Gastrocnemius medialis (tissue), 4 donors: Measurements from ENCODE around the gene TKTL2. TPM values are rescaled to one million over a fixed set of nuclear protein-coding genes. Genes with fewer than 3 reads are reported as not detected.

ENCODE experiments used
- ATAC-seq, 2 donors: fragments of 150-250 bp; one replicate each; pipeline ENCODE4 v1.9.1; 2016
- DNase-seq, 2 donors: peaks; one replicate each; pipeline ENCODE4 v3.0.0-alpha.2; 2019
- H3K27ac ChIP-seq, 4 donors: fragments of 200-600 bp; sonication (generic); 1 replicate in 1 of 4; 2 replicates in 3 of 4; pipeline ENCODE4 v1.5.1; 2016 to 2018; ENCODE audit warnings: mild to moderate bottlenecking in 2 of 4, moderate library complexity in 1 of 4
- H3K27me3 ChIP-seq, 3 donors: fragments of 200-600 bp; sonication (generic) in 2 of 3; 1 replicate in 1 of 3; 2 replicates in 2 of 3; pipeline versions ENCODE4 v1.5.1 to v1.6.0; 2016 to 2019; ENCODE audit warnings: mild to moderate bottlenecking in 1 of 3, moderate library complexity in 1 of 3
- H3K36me3 ChIP-seq, 2 donors: fragments of 200-600 bp; sonication (generic) in 1 of 2; one replicate each; pipeline ENCODE4 v1.5.1; 2017 to 2018
- H3K4me1 ChIP-seq, 2 donors: fragments of 200-600 bp; sonication (generic) in 1 of 2; one replicate each; pipeline ENCODE4 v1.5.1; 2016 to 2017; ENCODE audit warnings: mild to moderate bottlenecking in 2 of 2
- H3K4me3 ChIP-seq, 4 donors: fragments of 200-600 bp; sonication (generic) in 3 of 4; 1 replicate in 1 of 4; 2 replicates in 3 of 4; pipeline ENCODE4 v1.5.1; 2016 to 2019; ENCODE audit warnings: mild to moderate bottlenecking in 2 of 4
- H3K9me3 ChIP-seq, 3 donors: fragments of 200-600 bp; sonication (generic) in 2 of 3; 1 replicate in 1 of 3; 2 replicates in 2 of 3; pipeline ENCODE4 v1.5.1; 2016 to 2019
- POLR2A ChIP-seq, 2 donors: fragments of 450-650 bp; IDR thresholded peaks; one replicate each; pipeline ENCODE4 v1.6.1; 2017; ENCODE audit warnings: antibody characterized with exemption in 2 of 2, mild to moderate bottlenecking in 2 of 2, moderate library complexity in 2 of 2
- in situ Hi-C, 4 donors: fragments of 200-750 bp; cut with MboI; loops; one replicate each; pipeline versions ENCODE4 v1.15.0 to v1.8.0; 2017; ENCODE audit warnings: low sequenced_read_pairs in 4 of 4
- intact Hi-C: fragments of 100-400 bp; cut with DNase I; formaldehyde crosslinking; loops from one replicate; pipeline ENCODE4 v1.15.1; 2023; ENCODE audit warnings: low total_unique reads
- total RNA-seq, 4 donors: library from RNA; depleted of rRNA; stranded (reverse); fragments of >200 nt; gene quantifications; one replicate each; pipeline versions ENCODE4 v1.1.0 to v1.2.3, GENCODE V29; 2016
- TF ChIP-seq, protein P1 (sequence below), 5 experiments: fragments of 450-650 bp in 3 of 5; fragments of 200-600 bp in 2 of 5; sonication (generic) in 2 of 5; IDR thresholded peaks in 4 of 5; conservative IDR thresholded peaks in 1 of 5; 1 replicate in 4 of 5; 2 replicates in 1 of 5; pipeline ENCODE4 v1.5.1; 2016 to 2019; ENCODE audit warnings: antibody characterized with exemption in 5 of 5, mild to moderate bottlenecking in 3 of 5, moderate library complexity in 3 of 5

The TKTL2 gene
- total RNA-seq, 4 donors from 2014 or later, result not detected

DNA sequence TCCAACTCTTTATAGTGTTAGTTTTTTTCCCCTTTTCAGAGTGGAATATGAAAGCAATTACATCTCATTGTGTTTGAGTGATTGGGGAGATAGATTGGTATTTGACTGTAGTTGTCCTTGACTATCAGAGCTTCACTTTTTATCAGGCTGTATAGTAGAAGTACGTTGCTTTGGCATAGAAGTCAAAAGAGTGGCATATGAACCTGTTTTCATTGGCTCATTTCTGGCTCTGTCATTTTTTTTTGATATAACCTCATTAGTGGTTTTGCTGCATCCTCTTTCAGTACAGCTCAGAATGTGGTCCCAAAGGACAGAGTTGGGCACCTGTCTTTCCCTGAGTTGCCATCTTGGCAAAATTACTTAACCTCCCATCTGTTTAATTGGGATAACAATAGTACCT is 22.3 kb upstream of the TKTL2 start:
- intact Hi-C loops, result no loop called here
- in situ Hi-C loops, result loop anchor here in 1 of 4 donors (25.0 kb wide), 1 partner anchor 334 kb away; the partner anchor contains the start of gene NAF1
- Histone ChIP-seq H3K9me3 (no peaks in the 10 kb centered on the region), H3K4me1 (peaks cover 9 to 13% of the 10 kb centered on the region in 2 donors), H3K27ac (no peak overlapping the region), H3K4me3 (peak overlapping the region in 3 of 4 donors; percentile 81 to 87 (median 83)), H3K27me3 (no peaks in the 10 kb centered on the region), H3K36me3 (no peaks in the 10 kb centered on the region)
- no peak for DNase-seq
- TF ChIP-seq, protein P1, sequence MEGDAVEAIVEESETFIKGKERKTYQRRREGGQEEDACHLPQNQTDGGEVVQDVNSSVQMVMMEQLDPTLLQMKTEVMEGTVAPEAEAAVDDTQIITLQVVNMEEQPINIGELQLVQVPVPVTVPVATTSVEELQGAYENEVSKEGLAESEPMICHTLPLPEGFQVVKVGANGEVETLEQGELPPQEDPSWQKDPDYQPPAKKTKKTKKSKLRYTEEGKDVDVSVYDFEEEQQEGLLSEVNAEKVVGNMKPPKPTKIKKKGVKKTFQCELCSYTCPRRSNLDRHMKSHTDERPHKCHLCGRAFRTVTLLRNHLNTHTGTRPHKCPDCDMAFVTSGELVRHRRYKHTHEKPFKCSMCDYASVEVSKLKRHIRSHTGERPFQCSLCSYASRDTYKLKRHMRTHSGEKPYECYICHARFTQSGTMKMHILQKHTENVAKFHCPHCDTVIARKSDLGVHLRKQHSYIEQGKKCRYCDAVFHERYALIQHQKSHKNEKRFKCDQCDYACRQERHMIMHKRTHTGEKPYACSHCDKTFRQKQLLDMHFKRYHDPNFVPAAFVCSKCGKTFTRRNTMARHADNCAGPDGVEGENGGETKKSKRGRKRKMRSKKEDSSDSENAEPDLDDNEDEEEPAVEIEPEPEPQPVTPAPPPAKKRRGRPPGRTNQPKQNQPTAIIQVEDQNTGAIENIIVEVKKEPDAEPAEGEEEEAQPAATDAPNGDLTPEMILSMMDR (IDR thresholded peaks at IDR 0.05 in 4 of 5, conservative IDR thresholded peaks at IDR 0.05 in 1 of 5), result no peak
- no peak for TF ChIP-seq POLR2A (IDR thresholded peaks at IDR 0.05)
- no peak for ATAC-seq

DNA sequence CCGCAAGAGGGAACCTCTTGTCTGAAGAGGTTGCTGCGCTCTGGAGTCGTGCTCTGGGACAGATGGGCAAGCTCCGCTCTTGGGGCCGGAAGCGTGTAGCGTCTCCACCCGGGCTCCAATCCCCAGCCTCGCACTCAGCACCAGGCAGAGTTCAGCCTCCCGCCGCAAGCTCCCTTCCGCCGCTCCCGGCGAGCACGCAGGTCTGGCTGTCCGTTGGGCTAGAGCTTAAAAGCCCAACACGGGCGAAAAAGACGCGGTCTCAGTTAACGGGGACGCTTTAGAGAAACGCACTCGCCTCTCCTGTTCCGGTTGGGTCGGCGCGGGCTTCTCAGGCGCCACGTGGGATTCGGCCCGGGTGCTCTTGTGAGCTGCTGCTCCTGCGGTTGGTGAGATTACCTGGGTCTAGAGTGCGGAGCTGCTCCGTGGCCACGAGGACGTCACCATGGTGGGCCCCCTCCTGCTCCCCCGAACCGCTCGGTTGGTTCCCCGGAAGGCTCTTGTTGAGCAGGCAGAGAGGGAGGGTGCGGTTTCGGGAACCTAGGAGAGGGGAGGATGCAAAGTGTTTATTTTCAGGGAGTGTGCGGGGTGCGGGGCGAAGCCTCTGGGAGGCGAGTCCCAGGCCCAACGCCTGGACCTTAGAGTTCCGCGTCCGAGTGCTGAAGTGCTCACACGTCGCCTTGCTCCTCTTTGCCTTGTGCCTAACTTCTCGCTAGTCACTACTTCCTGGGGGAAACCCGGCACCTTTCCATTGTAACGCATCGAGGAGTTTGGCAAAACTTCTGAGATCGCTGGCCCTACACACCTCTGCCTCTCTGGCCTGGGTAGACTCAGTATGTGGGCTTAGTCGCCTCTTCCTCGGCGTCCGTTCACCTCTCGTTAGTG is 21.0 kb upstream of the TKTL2 start, which contains the start of gene TMA16:
Gene TMA16 (plus strand): TSS at position 331 of the 882 bp plus-strand sequence. CDS start 112 bp downstream, at position 443.
- DNase-seq (peak; percentile 53 to 74), ATAC-seq (peak; percentile 94 to 96)
- H3K9me3 ChIP-seq, result no peaks in the 10 kb centered on the region
- H3K4me3 ChIP-seq, result peak within 1 kb of the TSS; percentile 80 to 87 (median 82)
- in situ Hi-C loops (loop anchor here in 1 of 4 donors (25.0 kb wide), 1 partner anchor 332 kb away; the partner anchor contains the start of gene NAF1), intact Hi-C loops (no loop called here)
- no peaks in the 10 kb centered on the region for H3K36me3 ChIP-seq
- H3K27me3 ChIP-seq, result no peaks in the 10 kb centered on the region
- peak within 1 kb of the TSS; percentile 75 to 87 (median 86) for H3K27ac ChIP-seq
- peak; percentile 16 to 43 for TF ChIP-seq POLR2A (IDR thresholded peaks at IDR 0.05)
- TF ChIP-seq, protein P1 (IDR thresholded peaks at IDR 0.05 in 4 of 5, conservative IDR thresholded peaks at IDR 0.05 in 1 of 5), result no peak
- H3K4me1 ChIP-seq, result peaks cover 9 to 13% of the 10 kb centered on the region in 2 donors

DNA sequence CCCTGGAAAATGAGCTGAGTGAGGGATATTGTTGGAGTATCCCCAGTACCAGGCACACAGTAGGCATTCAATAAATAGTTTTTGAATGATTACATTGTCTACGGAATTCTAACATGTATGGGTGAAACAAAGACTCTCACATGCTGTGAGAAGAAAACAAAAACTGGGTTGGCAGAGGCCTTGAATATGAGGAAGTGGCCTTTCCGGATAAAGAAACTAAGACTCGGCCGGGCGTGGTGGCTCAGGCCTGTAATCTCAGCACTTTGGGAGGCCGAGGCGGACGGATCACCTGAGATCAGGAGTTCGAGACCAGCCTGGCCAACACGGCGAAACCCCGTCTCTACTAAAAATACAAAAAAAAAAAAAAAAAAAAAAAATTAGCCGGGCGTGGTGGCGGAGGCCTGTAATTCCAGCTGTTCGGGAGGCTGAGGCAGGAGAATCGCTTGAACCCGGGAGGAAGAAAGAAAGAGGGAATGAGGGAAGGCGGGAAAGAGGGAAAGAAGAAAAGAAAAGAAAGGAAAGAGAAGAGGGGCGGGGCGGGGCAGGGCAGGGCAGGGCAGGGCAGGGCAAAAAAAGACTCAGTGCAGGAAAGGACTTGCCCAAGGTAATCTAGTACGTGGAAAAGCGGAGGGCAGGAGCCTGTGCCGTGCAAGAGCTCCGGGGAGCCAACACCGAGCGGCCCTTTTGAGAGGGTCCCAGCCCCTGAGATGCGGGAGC is 20.2 kb upstream of the TKTL2 start:
- DNase-seq, result no peak
- Histone ChIP-seq H3K9me3 (no peaks in the 10 kb centered on the region), H3K4me1 (peaks cover 9 to 13% of the 10 kb centered on the region in 2 donors), H3K36me3 (no peaks in the 10 kb centered on the region), H3K27me3 (no peaks in the 10 kb centered on the region), H3K4me3 (peak overlapping the region; percentile 80 to 87 (median 82)), H3K27ac (peak overlapping the region; percentile 75 to 87 (median 86))
- TF ChIP-seq, protein P1 (IDR thresholded peaks at IDR 0.05 in 4 of 5, conservative IDR thresholded peaks at IDR 0.05 in 1 of 5), result no peak
- TF ChIP-seq POLR2A (IDR thresholded peaks at IDR 0.05), result no peak
- intact Hi-C loops, result no loop called here
- peak; percentile 3 to 5 for ATAC-seq
- in situ Hi-C loops, result loop anchor here in 1 of 4 donors (25.0 kb wide), 1 partner anchor 332 kb away; the partner anchor contains the start of gene NAF1

DNA sequence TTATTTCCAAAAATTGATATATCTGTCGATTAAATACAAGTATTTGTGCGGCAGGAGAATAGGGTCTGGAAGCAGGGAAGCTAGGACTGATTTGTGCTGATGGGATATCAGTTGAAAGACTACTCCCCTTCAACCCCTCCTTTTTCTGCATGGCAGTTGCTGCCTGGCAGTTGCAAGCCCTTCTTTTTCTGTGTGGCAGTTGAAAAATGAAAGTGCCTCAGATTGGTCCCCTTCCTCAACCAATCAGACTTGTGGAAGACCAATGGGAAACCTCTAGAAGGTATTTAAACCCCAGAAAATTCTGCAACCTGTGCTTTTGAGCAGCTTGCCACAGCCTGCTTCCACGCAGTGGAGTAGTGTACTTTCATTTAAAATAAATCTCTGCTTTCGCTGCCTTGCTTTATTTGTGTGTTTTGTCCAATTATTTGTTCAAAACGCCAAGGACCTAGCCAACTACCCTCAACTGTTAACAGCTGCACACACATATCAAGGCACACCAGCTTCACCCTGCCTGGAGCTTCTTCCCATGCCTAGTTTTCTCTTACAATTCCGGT is 19.5 kb upstream of the TKTL2 start:
- in situ Hi-C loops, result loop anchor here in 1 of 4 donors (25.0 kb wide), 1 partner anchor 331 kb away; the partner anchor contains the start of gene NAF1
- Histone ChIP-seq H3K4me3 (no peak overlapping the region), H3K4me1 (peaks cover 9 to 13% of the 10 kb centered on the region in 2 donors), H3K27ac (no peak overlapping the region), H3K9me3 (no peaks in the 10 kb centered on the region), H3K27me3 (no peaks in the 10 kb centered on the region), H3K36me3 (no peaks in the 10 kb centered on the region)
- DNase-seq, result no peak
- TF ChIP-seq, protein P1 (IDR thresholded peaks at IDR 0.05 in 4 of 5, conservative IDR thresholded peaks at IDR 0.05 in 1 of 5), result no peak
- TF ChIP-seq POLR2A (IDR thresholded peaks at IDR 0.05), result no peak
- intact Hi-C loops, result no loop called here
- ATAC-seq, result no peak
